NCI-H1694 (cell line): ENCODE results near the gene IGFBP3.

Experiments used
- DNase-seq: peaks from one replicate; lab custom pipeline; 2025; lab: John Stamatoyannopoulos, UW

Gene IGFBP3

GRCh38 chr7:45891462-45892402, 29.3 kb downstream of the IGFBP3 start:
- DNase-seq: no peak

- peak; percentile 45 for DNase-seq
Observed at GRCh38 chr7:45890902-45891461, 30.1 kb downstream of the IGFBP3 start.

GRCh38 chr7:45890125-45890901, 30.8 kb downstream of the IGFBP3 start:
- no peak for DNase-seq

GRCh38 chr7:45889367-45890067, 31.6 kb downstream of the IGFBP3 start:
- DNase-seq: no peak

GRCh38 chr7:45888993-45889366, 32.1 kb downstream of the IGFBP3 start:
- DNase-seq: no peak

- no peak for DNase-seq
Observed at GRCh38 chr7:45888185-45888992, 32.7 kb downstream of the IGFBP3 start, which contains the start of gene IGFBP1. Gene IGFBP1, plus strand, starts transcription at chr7:45888488. Its CDS starts 165 bp downstream, at chr7:45888653.

GRCh38 chr7:45886931-45887667, 34.0 kb downstream of the IGFBP3 start:
- DNase-seq: no peak

- no peak for DNase-seq
Observed at GRCh38 chr7:45885264-45885882, 35.7 kb downstream of the IGFBP3 start.

GRCh38 chr7:45884136-45884535, 36.9 kb downstream of the IGFBP3 start:
- no peak for DNase-seq

GRCh38 chr7:45882465-45882810, 38.6 kb downstream of the IGFBP3 start:
- no peak for DNase-seq

- no peak for DNase-seq
Observed at GRCh38 chr7:45881759-45882464, 39.2 kb downstream of the IGFBP3 start.

- no peak for DNase-seq
Observed at GRCh38 chr7:45881280-45881758, 39.8 kb downstream of the IGFBP3 start.

- DNase-seq: no peak
Observed at GRCh38 chr7:45880433-45880860, 40.6 kb downstream of the IGFBP3 start.

GRCh38 chr7:45878457-45879144, 42.5 kb downstream of the IGFBP3 start:
- DNase-seq: no peak

GRCh38 chr7:45876519-45876918, 44.6 kb downstream of the IGFBP3 start:
- no peak for DNase-seq

GRCh38 chr7:45874408-45875131, 46.5 kb downstream of the IGFBP3 start:
- no peak for DNase-seq

- no peak for DNase-seq
Observed at GRCh38 chr7:45873355-45873754, 47.7 kb downstream of the IGFBP3 start.

GRCh38 chr7:45873035-45873354, 48.1 kb downstream of the IGFBP3 start, which contains the start of gene CCDC201:
Gene CCDC201, minus strand, starts transcription at chr7:45873082. Its CDS starts 75 bp downstream, at chr7:45873007.
- DNase-seq: no peak
